Fibroblast of skin of left quadriceps (primary cell): ENCODE measurements around the gene CREBBP.
A peak's percentile ranks its signal among the peaks of the same experiment; 100 is the strongest.

ENCODE experiments used
- DNase-seq, 2 experiments: peaks; one replicate each; pipeline ENCODE4 v3.0.0-alpha.2; 2013; ENCODE audit warnings: low read depth in 2 of 2

The CREBBP gene

DNA sequence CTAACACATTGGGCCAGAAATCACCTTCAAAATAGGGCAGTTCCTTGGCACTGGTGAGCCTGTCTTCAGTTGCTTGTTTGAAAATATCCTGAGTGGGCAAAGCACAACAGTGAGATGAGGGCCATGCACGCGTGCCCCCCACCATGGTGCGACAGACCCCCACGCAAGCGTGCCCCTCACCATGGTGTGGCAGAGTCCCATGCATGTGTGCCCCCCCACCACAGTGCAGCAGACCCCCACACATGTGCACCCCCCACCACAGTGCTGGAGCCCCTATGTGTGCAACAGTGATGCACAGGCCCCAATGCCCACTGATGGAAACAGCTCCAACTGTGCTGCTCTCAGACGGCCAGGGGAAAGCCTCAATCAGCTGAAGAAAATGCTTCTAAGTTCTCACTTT is 144.4 kb downstream of the CREBBP start:
- DNase-seq = no peak

DNA sequence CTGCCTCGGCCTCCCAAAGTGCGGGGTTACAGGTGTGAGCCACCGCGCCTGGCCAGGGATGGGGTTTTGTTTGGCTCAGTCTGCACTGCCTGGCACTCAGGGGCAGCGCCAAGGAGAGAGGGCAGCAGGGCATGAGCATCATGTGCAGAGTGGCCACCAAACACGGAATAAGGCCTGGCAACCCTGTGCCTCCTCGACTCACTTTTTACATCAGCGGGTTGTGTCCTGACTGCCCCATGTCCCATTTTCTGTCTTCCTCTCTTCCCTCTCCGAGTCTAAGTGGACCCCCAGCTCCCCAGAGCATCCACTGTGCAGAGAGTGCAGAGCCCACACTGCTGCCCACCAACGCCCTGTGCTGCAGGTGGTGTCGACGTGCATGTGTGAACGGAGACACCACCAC is 145.0 kb downstream of the CREBBP start:
- no peak for DNase-seq

DNA sequence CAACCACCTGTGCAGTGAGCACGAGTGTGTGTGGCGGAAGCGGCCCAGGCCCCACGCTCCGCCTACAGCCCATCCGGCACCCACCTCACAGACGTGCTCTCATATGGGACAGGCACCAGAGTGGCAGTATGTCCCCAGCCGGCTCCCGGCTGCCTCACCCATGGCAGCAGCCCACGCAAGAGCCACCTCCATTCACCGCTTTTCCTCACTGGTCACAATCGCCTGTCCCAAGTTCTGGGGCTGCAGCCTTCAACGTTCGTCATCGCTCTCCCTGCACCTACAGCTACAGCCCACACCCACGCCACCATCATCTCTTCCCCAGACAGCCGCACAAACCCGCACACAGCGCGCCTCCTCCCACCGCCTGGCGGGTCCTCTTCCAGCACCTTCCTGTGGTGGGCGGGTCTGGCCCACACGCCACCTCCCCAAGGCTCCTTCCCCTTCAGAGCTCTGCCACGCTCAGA is 145.7 kb downstream of the CREBBP start:
- DNase-seq = no peak

DNA sequence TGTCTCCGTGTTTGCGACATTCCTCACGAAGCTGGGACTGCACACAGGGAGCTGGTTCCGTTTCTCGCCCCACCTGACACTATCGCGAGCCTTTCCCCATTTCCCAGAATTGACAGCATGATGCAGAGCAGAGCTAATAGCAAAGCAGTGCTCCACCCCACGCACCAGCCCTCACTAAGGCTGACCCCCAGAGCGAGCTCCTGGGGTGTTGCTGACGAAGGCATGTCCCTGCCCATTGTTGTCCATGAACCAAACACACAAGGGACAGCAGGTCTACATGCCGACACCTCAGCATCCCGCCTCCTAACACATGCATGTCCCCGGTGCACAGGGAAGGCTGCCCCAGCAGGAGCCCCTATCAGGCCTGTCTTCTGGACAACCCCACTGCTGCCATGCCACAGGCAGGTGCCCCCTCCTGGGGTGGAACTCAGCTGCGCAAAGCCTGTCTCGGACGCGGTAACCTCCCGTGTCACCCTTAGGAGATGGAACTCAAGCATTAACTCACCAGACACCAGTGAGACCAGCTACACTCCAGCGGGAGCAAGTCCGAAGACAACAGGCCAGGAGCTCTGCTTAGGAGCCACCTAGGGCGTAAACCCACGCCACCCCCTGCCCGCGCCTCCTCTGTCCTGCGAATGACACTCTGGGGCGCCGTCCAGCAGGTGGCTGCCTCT is 146.3 kb downstream of the CREBBP start:
- no peak for DNase-seq

DNA sequence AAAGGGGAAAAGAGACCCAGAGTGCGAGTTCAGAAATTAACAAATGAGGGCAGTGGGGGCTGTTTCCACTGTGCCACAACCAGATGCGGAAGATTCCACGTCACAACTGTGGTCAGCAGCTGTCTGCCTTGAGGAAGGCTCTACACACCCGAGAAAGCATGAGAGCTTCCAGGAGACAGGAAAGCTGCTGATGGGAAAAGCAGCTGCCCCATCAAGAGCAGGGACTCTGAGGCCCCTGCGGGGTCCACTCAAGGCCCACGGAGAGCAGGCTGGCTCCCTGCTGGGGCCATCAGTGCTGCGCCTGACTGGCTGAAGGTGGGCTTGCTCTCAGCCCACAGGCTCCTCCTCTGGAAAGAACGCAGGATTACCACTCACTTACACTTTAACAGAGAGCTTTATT is 148.3 kb downstream of the CREBBP start:
- no peak for DNase-seq

DNA sequence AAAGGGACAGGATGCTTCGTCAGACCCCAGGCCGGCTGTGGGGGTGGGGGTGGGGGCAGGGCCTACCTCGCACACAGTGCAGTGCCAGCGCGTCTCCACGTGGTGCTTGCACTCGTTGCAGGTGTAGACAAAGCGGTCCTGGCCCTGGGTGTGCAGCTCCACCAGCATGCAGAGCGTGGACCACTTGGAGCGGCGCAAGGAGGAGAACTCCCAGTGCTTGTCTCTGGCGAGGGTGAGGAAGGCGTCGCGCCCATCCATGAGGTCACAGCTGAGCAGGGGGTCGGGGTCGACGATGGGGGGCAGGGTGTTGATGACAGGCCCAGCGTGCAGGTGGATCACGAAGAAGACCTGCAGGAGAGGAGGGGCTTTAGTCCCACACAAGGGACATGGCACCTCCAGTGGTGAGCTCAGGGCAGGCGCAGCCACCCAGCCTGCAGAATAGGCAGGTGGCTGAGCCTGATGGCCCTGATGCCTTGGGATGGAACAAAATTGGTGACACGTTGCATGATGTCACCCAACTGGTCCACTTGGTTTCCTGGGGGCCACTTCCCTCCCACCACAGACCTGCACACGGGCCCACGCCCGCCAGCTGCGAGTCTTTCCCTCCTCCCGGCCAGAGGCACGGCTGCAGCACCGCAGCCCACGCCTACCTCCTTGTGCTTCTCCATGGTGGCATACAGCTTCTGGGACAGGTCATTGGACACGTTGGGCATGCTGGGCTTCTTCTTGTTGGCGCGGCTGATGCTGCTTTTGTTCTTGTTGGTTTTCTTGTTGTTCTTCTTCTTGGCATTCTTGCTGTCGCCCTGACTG is 149.2 kb downstream of the CREBBP start:
- no peak for DNase-seq

DNA sequence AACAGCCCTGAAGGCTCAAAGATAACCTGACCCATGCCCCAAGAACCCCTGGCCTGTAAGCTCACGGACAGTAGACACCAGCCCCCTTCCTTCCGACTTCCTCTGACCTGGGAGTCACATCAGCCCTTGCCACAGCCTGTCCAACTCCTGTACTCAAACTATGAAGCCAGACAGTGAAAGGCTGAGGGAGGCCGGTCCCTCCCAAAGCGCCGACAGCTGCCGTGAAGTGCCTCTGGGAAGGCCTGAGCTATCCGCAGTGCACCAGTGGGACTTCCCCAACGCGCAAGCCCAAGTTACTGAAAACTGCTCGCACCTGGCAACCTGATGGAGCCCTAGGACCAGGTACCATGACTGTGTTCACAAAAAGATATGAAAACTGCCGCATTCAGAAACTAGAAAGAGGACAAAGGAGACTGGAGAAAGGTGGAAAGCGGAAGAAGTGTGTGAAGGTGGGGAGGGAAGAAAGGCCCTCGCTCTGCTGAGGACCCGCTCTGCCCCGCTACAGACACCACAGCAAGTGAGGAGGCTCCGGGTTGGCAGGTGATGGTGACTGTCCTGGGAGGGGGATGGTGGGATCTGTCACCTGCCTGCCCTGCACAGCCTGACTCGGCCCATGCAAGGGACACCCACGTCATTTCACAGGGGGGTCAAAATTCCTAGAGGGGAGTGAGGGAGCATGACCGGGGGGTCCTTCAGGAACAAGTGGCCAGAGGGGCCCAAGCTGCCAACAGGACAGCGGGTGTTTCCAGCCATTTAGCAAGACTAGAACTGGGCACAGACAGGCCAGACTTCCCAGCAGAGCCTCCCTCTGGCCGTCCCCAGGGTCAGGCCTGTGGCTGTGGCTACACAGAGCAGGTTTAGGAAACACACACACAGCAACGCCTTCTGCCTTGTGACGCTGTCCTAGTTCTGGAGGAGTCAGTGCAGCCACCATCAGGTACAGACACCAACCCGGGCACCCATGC is 150.1 kb downstream of the CREBBP start:
- DNase-seq = no peak

DNA sequence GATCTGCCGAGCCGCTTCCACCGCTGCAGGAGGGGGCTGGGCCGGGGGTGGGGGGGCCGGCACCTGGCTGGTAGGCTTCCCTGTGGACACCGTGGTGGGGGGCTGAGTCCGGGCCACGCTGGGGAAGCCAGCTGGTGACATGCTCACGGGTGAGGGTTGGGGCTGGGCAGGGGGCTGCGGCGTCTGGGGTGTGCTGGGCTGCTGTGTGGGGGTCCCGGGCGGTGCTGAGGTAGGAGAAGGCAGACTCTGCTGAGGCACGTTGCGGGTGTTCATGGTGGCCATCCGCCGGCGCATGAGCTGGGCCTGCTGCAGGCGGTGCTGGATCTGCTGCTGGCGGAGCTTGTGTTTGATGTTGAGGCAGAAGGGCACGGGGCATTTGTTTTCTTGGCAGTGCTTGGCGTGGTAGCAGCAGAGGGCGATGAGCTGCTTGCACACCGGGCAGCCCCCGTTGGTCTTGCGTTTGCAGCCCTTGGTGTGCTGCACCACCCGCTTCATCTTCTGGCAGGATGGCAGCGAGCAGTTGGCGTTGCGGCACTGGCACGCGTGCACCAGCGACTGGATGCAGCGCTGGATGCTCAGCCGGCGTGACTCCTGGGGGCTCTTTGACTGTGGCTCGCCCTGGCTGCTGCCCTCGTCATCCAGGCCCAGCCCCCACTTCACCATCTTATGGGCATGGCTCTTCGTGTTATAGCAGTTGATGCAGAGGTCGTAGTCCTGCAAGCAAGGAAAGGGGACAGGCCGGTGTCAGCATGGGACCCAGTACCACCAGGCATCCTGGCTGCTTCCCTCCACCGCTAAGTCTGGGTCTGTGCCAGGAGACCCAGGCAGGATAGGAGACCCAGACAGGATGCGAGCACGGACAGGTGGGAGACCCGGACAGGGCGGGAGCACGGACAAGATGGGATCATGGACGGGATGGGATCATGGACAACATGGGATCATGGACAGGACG is 151.1 kb downstream of the CREBBP start:
- DNase-seq = no peak

DNA sequence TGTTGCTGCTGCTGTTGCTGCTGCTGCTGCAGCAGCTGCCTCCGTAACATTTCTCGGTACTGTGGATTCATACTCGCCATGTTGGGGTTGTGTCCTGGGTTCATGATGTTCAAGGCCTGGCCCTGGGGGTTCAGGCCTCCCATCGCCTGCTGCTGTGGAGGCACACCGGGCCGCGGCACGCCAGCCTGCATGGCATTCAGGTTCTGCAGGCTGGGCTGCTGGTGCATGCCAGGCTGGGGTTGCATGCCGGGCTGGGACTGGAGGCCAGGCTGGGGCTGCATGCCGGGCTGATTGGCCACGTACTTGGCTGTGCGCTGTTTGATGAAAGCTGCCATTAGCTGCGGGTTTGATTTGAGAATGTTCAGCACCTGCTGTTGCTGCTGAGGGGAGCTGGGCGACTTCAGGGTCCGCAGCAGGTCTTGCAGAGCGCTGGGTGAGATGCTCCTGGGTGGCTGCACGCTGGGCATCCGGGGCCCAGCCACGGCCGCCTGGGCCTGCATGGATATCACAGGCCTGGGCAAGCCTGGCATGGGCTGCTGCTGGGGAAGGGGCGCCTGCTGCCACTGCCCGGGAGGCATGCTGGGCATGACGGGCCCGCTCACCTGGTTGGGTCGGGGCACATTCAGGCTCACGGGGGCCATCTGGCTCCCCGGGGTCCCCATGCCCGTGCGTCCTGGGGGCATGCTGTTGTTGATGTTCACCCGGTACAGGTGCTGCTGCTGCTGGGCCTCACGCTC is 151.9 kb downstream of the CREBBP start:
- no peak for DNase-seq

DNA sequence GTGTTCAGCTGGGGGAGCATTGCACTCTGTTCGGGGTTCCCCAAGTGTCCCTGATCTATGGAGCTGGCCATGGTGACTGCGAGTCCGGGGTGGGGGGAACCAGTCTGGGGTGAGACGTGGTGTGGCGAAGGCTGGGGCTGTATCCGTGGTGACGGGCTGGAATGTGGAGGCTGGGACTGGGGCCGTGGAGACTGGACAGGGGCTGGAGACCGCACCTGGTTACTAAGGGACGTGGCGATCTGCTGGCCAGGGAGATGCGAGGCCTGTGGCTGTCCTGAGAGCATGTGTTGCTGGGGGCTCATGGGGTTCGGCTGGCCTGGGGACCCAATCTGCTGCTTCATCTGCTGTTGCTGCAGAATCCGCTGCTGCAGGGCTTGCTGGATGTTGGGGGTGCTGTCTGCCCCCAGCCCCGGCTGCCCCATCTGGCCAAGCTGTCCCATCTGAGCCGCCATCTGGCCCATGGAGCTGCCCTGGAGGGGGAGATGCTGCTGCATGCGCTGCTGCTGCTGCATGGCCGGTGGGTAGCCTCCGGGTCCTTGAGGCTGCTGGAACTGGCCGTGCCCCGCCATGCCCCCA is 152.6 kb downstream of the CREBBP start:
- no peak for DNase-seq

DNA sequence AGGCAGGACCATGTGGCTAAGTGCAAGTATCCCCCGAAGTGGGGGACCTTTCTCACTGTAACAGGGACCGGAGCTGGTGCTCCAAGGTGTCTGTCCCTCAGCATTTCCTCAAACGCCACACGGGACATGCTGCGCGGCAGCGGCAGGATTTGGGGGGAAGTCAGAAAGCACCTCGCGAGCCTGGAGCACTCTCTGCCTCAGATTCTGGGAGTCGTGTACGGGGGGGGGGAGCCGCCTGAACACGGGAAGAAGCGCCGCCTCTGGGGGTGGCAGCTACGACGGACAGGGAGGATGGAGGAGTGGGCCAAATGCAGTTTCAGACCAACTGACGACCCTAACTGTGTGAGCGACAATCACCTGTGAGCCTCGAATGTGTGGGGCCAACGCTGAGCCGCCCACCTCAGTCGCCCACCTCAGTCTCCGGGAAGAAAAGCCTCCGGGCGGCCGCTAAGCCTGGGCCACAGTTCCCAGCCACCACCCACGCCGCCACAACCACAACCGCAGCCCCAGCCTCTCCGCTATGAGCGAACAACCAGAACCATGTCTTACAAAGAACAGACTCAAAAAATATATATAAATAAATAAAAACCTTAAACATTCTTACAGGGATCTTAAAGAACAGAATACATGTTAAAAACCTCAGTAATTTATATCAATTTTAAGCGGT is 154.4 kb downstream of the CREBBP start:
- DNase-seq = no peak

DNA sequence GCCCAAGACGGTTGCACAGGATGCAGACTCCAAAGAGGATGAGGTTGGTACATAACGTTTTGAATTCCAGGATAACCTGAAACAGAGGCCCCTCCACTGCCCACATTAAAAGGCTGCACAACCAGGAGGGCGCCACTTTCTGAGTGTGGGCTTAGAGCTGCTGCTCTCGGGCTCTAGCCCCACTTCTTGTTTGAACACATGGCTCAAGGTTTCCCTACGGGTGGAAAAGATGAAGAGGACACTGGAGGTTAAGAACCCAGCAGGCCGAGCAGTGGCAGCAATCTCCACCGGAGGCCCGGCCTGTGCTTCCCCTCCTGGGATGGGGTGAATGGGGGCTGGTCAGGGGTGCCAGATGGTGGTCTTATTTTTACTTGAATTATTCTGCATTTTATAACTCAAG is 155.2 kb downstream of the CREBBP start:
- DNase-seq = no peak

DNA sequence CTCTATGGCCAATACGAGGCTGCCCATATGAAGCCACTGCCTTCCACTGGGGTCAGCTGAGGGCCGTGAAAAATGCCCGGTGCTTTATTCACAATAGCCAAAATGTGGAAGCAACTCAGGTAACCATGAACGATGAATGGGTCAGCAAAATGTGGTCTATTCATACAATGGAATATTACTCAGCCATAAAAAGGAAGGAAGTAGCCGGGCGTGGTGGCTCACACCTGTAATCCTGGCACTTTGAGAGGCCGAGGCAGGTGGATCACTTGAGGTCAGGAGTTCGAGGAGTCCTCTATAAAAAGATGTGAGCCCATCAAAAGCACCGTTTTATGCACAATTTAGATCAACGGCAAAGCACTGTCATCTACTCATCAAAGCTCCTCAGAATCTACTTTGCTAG is 158.0 kb downstream of the CREBBP start:
- no peak for DNase-seq

DNA sequence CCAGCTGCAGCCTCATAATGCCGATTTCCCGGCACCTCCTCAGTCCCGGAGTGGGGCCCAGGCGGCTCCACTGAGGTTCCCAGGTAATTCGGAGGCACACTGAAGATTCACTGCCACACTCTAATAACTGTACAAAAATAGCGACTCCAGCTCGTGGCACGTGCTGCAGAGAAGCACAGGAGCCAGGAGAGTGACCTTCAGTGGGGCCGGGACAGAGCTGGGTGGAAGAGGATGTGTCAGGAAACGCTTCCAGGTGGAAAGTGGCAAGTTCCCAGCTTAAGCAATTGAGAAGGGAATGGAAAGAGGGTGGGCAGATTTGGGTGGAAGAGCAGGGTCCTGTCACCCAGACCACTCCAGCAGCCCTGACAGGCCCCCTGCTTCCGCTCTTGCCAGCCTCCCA is 160.1 kb downstream of the CREBBP start:
- no peak for DNase-seq

DNA sequence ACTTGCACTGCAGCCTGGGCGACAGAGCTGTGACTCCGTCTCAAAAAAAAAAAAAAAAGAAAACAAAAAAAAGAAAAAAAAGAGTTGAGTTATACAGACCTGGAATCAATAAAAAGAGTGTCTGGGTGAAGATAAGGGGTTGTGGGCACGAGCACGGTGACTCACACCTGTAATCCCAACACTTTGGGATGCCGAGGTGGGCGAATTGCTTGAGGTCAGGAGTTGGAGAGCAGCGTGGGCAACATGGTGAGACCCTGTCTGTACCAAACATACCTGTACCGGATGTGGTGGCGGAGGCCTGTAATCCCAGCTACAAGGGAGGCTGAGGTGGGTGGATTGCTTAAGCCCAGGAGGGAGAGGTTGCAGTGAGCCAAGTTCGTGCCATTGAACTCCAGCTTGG is 161.9 kb downstream of the CREBBP start:
- no peak for DNase-seq

DNA sequence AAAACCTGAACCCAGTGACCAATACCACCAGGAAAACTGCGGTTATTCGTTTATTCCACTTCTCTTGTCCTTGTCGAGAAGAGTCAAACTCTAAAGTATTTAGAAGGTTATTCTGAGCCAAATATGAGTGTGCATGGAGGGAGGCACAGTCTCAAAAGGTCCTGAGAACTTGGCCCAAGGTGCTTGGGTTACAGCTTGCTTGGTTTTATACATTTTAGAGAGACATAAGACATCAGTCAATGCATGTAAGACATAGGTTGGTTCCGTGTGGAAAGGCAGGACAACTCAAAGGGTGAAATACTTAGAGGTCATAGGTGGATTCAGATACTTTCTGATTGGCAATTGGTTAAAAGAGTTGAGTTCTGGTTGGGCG is 162.5 kb downstream of the CREBBP start:
- DNase-seq = no peak

DNA sequence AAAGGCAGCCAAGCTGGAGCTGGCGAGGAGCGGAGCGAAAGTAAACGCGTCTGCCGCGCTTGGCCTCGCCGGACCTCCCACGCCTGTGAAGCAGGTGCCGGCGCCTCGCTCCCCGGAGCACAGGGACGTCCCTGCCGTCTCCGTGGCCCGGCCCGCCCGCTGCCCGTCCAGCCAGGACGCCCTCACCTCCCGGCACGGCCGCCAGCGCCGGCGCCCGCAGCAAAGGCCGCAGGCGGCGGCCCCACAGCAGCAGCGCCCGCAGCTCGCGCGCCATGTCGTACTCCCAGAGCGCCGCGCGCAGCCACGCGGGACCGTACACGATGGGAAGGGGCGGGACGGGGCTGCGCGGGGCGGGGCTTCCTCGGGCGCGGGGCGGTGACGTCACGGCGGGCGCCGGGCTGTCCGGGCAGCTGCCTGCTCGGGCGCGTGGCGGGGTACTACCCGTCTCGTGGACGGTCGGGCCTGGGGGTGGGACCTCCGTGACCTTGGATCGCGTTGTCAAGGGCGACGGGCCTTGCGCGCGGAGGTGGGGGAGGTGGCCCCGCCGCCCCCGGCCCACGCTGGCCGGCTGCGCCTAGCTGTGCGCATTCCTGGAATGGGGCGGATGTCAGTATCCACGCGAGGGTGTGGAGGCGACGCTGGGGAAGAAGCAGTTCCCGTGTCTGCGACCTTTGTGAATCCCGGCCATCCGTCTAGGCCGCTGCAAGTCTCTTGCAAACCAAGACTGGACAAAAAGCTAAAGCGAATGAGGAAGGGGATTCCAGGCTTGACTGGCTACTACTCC is 163.1 kb downstream of the CREBBP start, which contains the start of gene TRAP1:
TRAP1 (minus strand) TSS at position 290 of the 784 bp plus-strand sequence; CDS start at position 274, 16 bp downstream.
- peak; percentile 52 to 56 for DNase-seq

DNA sequence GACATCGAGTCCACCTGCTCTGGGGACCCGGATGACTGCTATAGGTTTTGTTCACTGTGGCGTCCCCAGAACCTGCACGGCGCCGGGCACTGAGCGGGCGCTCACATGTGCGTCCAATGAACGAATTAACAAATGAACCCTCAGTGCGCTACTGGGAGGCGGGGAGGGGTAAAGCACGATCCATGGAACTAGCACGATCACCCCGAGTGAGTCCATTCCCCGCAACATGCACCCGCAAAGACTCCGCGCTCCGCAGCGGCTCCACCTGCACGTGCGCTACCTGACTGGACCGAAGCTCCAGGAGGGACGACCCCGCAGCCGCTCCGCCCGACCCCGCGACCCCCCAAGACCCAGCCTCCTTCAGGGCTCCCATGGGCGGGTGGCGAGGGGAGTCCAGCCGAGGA is 163.7 kb downstream of the CREBBP start:
- DNase-seq = no peak

DNA sequence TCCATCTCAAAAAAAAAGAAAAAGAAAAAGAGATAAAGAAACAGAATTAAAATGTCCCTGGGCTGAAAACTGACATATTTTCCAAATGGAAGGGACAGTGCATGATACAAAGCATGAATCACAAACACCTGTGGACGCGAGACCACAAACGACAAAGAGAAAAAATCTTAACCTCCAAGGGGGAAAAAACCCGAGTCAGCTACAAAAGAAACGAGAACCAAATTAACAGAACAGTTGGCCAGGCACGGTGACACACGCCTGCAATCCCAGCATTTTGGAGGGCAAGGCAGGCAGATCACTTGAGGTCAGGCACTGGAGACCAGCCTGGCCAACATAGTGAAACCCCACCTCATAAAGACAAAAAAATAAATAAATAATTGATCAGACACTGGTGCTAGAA is 165.1 kb downstream of the CREBBP start:
- no peak for DNase-seq
